IMR-90 (cell line): ENCODE results near the gene LCTL. TPM values are rescaled to one million over a fixed set of nuclear protein-coding genes. Genes with fewer than 3 reads are reported as not detected.

ENCODE experiments used
- ATAC-seq: fragments of 200-7000 bp; cut with Tn5 transposase; 2 replicates; pipeline ENCODE4 v1.9.1; 2020; ENCODE audit warnings: low read depth, mild to moderate bottlenecking, moderate library complexity
- BruUV-seq: library from RNA; stranded (reverse); fragments of 400-500 nt; replicated peaks from 2 replicates; lab custom pipeline; 2021; lab: Mats Ljungman, UMichigan
- CTCF ChIA-PET: fragments of 300-600 bp; formaldehyde crosslinking; extraction: SDS; loops from one replicate; lab custom pipeline; 2021; ENCODE audit warnings: antibody characterized with exemption; lab: Yijun Ruan, JAX
- POLR2A ChIA-PET: fragments of 300-600 bp; sonication (Branson Sonifier 250); formaldehyde crosslinking; loops from one replicate; lab custom pipeline; 2022; ENCODE audit warnings: antibody characterized with exemption; ENCODE audit not compliant: unreplicated experiment; lab: Charles Lee
- DNase-seq: peaks from one replicate; pipeline ENCODE4 v3.0.0; 2013
- H2AFZ ChIP-seq: replicated peaks from 2 replicates; pipeline ENCODE3; 2013; ENCODE audit warnings: low read length, mild to moderate bottlenecking; ENCODE audit not compliant: poor library complexity
- H2AK5ac ChIP-seq: 2 replicates; pipeline ENCODE4 v1.6.1; 2013; ENCODE audit warnings: low read depth, low read length, inconsistent platforms
- H2AK9ac ChIP-seq: replicated peaks from 2 replicates; pipeline ENCODE3; 2013; ENCODE audit warnings: mild to moderate bottlenecking, low read depth, low read length, moderate library complexity; ENCODE audit not compliant: poor library complexity
- H2BK120ac ChIP-seq: 2 replicates; pipeline ENCODE4 v1.6.1; 2013; ENCODE audit warnings: low read depth, low read length, inconsistent platforms
- H2BK15ac ChIP-seq: 3 replicates; pipeline ENCODE4 v1.6.1; 2013; ENCODE audit warnings: low read depth, low read length, inconsistent platforms
- H2BK20ac ChIP-seq: 2 replicates; pipeline ENCODE4 v1.6.1; 2013; ENCODE audit warnings: low read depth, mild to moderate bottlenecking, inconsistent platforms, low read length, moderate library complexity
- H2BK5ac ChIP-seq: 2 replicates; pipeline ENCODE4 v1.6.1; 2013; ENCODE audit warnings: mild to moderate bottlenecking, low read depth, low read length, inconsistent platforms; ENCODE audit not compliant: poor library complexity, severe bottlenecking
- H3K14ac ChIP-seq: replicated peaks from 2 replicates; pipeline ENCODE4 v1.6.1; 2013; ENCODE audit warnings: low read depth, low read length, inconsistent platforms
- H3K18ac ChIP-seq: 2 replicates; pipeline ENCODE4 v1.6.1; 2013; ENCODE audit warnings: low read depth, low read length, control low read depth
- H3K23ac ChIP-seq: 2 replicates; pipeline ENCODE4 v1.6.1; 2013; ENCODE audit warnings: low read depth, low read length, inconsistent platforms
- H3K27ac ChIP-seq: 2 replicates; pipeline ENCODE4 v1.5.1; 2013; ENCODE audit warnings: mild to moderate bottlenecking, control low read depth, low read length; ENCODE audit not compliant: insufficient read depth
- H3K27me3 ChIP-seq: 2 replicates; pipeline ENCODE4 v1.6.1; 2013; ENCODE audit warnings: low read length; ENCODE audit not compliant: control insufficient read depth, insufficient read depth
- H3K36me3 ChIP-seq: 2 replicates; pipeline ENCODE4 v1.6.1; 2013; ENCODE audit warnings: low read length, mixed read lengths; ENCODE audit not compliant: control insufficient read depth, insufficient read depth
- H3K4ac ChIP-seq: 2 replicates; pipeline ENCODE4 v1.6.1; 2013; ENCODE audit warnings: low read depth, low read length, inconsistent platforms
- H3K4me1 ChIP-seq: 2 replicates; pipeline ENCODE4 v1.6.1; 2013; ENCODE audit warnings: low read length, mixed read lengths; ENCODE audit not compliant: control insufficient read depth, insufficient read depth
- H3K4me2 ChIP-seq: 2 replicates; pipeline ENCODE4 v1.6.1; 2013; ENCODE audit warnings: low read depth, mild to moderate bottlenecking, control low read depth, low read length, moderate library complexity
- H3K4me3 ChIP-seq: 2 replicates; pipeline ENCODE4 v1.5.1; 2013; ENCODE audit warnings: low read depth, mild to moderate bottlenecking, control low read depth, low read length, moderate library complexity; ENCODE audit not compliant: insufficient read depth
- H3K56ac ChIP-seq: 2 replicates; pipeline ENCODE4 v1.6.1; 2013; ENCODE audit warnings: low read length, inconsistent platforms; ENCODE audit not compliant: insufficient read depth; ENCODE audit errors: extremely low read depth
- H3K79me1 ChIP-seq, 2 experiments: 2 replicates each; pipeline ENCODE4 v1.6.1; 2013; ENCODE audit warnings: low read length in 2 of 2, inconsistent platforms in 1 of 2, low read depth in 1 of 2
- H3K9ac ChIP-seq: 2 replicates; pipeline ENCODE4 v1.6.1; 2013; ENCODE audit warnings: low read depth, low read length, control low read depth
- H3K9me1 ChIP-seq: 2 replicates; pipeline ENCODE4 v1.6.1; 2013; ENCODE audit warnings: low read length, inconsistent platforms; ENCODE audit not compliant: insufficient read depth
- H3K9me3 ChIP-seq: 2 replicates; pipeline ENCODE4 v1.6.1; 2013; ENCODE audit warnings: low read length; ENCODE audit not compliant: control insufficient read depth, insufficient read depth
- H4K20me1 ChIP-seq: 2 replicates; pipeline ENCODE4 v1.6.1; 2013; ENCODE audit warnings: low read length, inconsistent platforms; ENCODE audit not compliant: insufficient read depth
- H4K5ac ChIP-seq: 2 replicates; pipeline ENCODE4 v1.6.1; 2013; ENCODE audit warnings: mild to moderate bottlenecking, low read depth, low read length, control low read depth
- H4K8ac ChIP-seq, 2 experiments: 2 replicates each; pipeline ENCODE4 v1.6.1; 2013; ENCODE audit warnings: low read depth in 2 of 2, low read length in 2 of 2, control low read depth in 1 of 2, inconsistent platforms in 1 of 2
- H4K91ac ChIP-seq: 2 replicates; pipeline ENCODE4 v1.6.1; 2013; ENCODE audit warnings: low read depth, low read length, inconsistent platforms; ENCODE audit not compliant: insufficient read depth
- ELK1 ChIP-seq: fragments of 150-350 bp; IDR thresholded peaks from 2 replicates; pipeline ENCODE4 v1.6.1; 2016; ENCODE audit warnings: low read depth, mild to moderate bottlenecking, low read length, moderate library complexity, borderline replicate concordance
- NFE2L2 ChIP-seq: fragments of 150-350 bp; IDR thresholded peaks from 2 replicates; pipeline ENCODE4 v1.6.1; 2016; ENCODE audit warnings: low read depth, mild to moderate bottlenecking, low read length
- RCOR1 ChIP-seq: IDR thresholded peaks from 2 replicates; pipeline ENCODE4 v1.6.1; 2012; ENCODE audit warnings: mild to moderate bottlenecking, low read length, improper control_type of control experiment; ENCODE audit not compliant: insufficient replicate concordance
- RFX5 ChIP-seq: IDR thresholded peaks from 2 replicates; pipeline ENCODE4 v1.8.0; 2012; ENCODE audit warnings: low read depth, mild to moderate bottlenecking, low read length, moderate library complexity
- SMC3 ChIP-seq: fragments of 150-350 bp; IDR thresholded peaks from 2 replicates; pipeline ENCODE4 v1.6.1; 2016; ENCODE audit warnings: low read depth, mild to moderate bottlenecking, antibody characterized with exemption, low read length, moderate library complexity
- WGBS, 2 experiments: methylation state at CpG; one replicate each; pipeline versions ENCODE4 v1.1.5 to v1.1.7; 2013; ENCODE audit warnings: missing lambda C conversion rate in 2 of 2; ENCODE audit not compliant: insufficient read length in 1 of 2; ENCODE audit errors: extremely low coverage in 2 of 2; 5-methylcytosine and 5-hydroxymethylcytosine counted together
- dilution Hi-C: fragments of 300-500 bp; cut with HindIII; formaldehyde crosslinking; loops from one replicate; pipeline ENCODE4 v1.14.3; 2018; ENCODE audit warnings: low sequenced_read_pairs; ENCODE audit not compliant: unreplicated experiment
- in situ Hi-C: fragments of 300-500 bp; cut with MboI; formaldehyde crosslinking; loops from 3 replicates; pipeline ENCODE4 v1.14.3; 2019; ENCODE audit warnings: low sequenced_read_pairs, inconsistent platforms, mixed read lengths
- intact Hi-C: fragments of 100-400 bp; cut with micrococcal nuclease; formaldehyde crosslinking; loops from 2 replicates; pipeline ENCODE4 v1.10.0; 2022
- polyA plus RNA-seq, 3 experiments: library from polyadenylated mRNA; depleted of rRNA; stranded (reverse); fragments of >200 nt; gene quantifications; 2 replicates each; pipeline ENCODE4 v1.2.3, GENCODE V29; 2012; ENCODE audit warnings: low replicate concordance in 1 of 3
- total RNA-seq: library from RNA; depleted of rRNA; stranded (reverse); fragments of >200 nt; gene quantifications from 2 replicates; pipeline ENCODE4 v1.2.3, GENCODE V29; 2012

The LCTL gene
- total and polyA plus RNA-seq, 2 of the 4 experiments (the other 2 are of a cell fraction) = 10.3 to 10.4 TPM

- Histone ChIP-seq H2BK5ac (no peak overlapping the region), H3K9ac (no peak overlapping the region), H3K36me3 (no peaks in the 10 kb centered on the region), H4K91ac (no peak overlapping the region), H3K14ac (no peak overlapping the region), H2BK120ac (no peak overlapping the region), H3K27ac (no peak overlapping the region), H3K9me1 (peaks cover 8% of the 10 kb centered on the region; the same call in 1 of the 2 replicates), H2AK9ac (no peak overlapping the region), H2BK20ac (no peak overlapping the region), H3K4me3 (no peak overlapping the region), H3K79me1 (no peaks in the 10 kb centered on the region), H3K56ac (no peak overlapping the region), H3K18ac (no peak overlapping the region), H3K9me3 (no peaks in the 10 kb centered on the region; the same call in 1 of the 2 replicates), H4K20me1 (no peaks in the 10 kb centered on the region), H3K27me3 (peaks cover 9% of the 10 kb centered on the region), H2BK15ac (no peak overlapping the region), H4K5ac (no peak overlapping the region), H4K8ac (no peak overlapping the region), H2AK5ac (no peak overlapping the region; the same call in 1 of the 2 replicates), H3K4me1 (peaks cover 7% of the 10 kb centered on the region), H3K23ac (no peak overlapping the region), H3K4ac (no peak overlapping the region), H2AFZ (peak overlapping the region; percentile 43), H3K4me2 (no peak overlapping the region)
- ATAC-seq = peak; percentile 44; the same call in 1 of the 2 replicates
- ChIA-PET CTCF (no interaction called here), POLR2A (no interaction called here)
- dilution Hi-C loops = no loop called here
- intact Hi-C loops = no loop called here
- no CpG with 5 or more reads among the region's 9 CpGs for WGBS, 2 experiments
- no peak for TF ChIP-seq ELK1
- no peak for TF ChIP-seq NFE2L2
- no peak for TF ChIP-seq RFX5
- no peak for TF ChIP-seq RCOR1
- TF ChIP-seq SMC3 = no peak
- no TSS peak for BruUV-seq
- peak; percentile 28 for DNase-seq
- in situ Hi-C loops = no loop called here
Measured at GRCh38 chr15:66581972-66582537, 16.3 kb upstream of the LCTL start.
